ENCODE measurements around the gene MYT1. TPM values are rescaled to one million over a fixed set of nuclear protein-coding genes. Genes with fewer than 3 reads are reported as not detected.
A peak's percentile ranks its signal among the peaks of the same experiment; 100 is the strongest.

The MYT1 gene
- total RNA-seq, 1 experiment from 2014 or later, result not detected

DNA sequence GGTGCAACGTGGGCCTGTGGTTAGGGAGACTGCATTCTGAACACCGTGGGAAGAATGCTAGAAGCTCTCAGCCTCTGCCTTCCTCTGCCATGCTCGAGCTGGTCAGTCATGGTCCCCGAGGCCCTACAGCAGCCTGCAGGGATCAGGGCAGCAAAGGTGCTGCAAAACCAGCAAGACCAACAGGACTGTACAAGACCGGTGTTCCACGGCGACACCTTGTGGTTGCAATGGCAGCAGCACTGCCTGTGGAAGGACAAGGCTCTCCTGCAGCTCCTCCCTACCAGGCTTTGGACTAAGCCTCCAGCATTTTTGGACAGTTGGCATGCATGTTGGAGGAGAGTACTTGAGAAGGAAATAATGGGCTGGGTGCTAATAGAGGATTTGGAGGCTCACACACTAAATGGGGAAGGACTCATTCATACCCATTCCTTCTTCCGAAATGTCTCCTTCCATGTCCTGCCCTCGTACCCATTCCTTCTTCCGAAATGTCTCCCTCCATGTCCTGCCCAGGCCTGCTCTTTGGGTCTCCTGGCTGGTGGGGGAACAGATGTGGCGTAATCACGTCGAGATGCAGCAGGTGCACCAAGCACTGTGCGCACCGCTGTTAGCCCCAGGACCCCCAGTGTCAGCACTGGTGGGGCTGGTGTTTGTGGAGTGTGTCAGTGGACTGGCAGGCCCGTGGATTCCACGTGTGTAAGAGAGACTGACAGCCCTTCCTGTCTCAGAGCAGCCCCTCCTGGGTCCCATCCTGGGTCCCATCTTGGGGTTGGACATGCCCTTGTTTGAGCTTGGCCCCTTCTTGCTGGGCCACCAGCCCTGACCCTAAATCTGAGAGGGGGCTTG, 18.6 kb upstream of the MYT1 start:
- no peak for TF ChIP-seq EZH2 (IDR thresholded peaks at IDR 0.05; ENCODE audit: low read depth)
- TF ChIP-seq, protein P1, sequence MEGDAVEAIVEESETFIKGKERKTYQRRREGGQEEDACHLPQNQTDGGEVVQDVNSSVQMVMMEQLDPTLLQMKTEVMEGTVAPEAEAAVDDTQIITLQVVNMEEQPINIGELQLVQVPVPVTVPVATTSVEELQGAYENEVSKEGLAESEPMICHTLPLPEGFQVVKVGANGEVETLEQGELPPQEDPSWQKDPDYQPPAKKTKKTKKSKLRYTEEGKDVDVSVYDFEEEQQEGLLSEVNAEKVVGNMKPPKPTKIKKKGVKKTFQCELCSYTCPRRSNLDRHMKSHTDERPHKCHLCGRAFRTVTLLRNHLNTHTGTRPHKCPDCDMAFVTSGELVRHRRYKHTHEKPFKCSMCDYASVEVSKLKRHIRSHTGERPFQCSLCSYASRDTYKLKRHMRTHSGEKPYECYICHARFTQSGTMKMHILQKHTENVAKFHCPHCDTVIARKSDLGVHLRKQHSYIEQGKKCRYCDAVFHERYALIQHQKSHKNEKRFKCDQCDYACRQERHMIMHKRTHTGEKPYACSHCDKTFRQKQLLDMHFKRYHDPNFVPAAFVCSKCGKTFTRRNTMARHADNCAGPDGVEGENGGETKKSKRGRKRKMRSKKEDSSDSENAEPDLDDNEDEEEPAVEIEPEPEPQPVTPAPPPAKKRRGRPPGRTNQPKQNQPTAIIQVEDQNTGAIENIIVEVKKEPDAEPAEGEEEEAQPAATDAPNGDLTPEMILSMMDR (conservative IDR thresholded peaks at IDR 0.05), result peak; percentile 56; the same call in 1 of the 2 replicates
- Histone ChIP-seq H3K4me3 (no peak overlapping the region), H3F3A (ENCODE audit: insufficient read depth, low read depth) (peaks cover 6% of the 10 kb centered on the region; the same call in 1 of the 2 replicates), H2AFZ (no peak overlapping the region), H3K27ac (no peak overlapping the region), H3K9me2 (ENCODE audit: insufficient read depth) (no peaks in the 10 kb centered on the region), H3K4me1 (replicated peaks; ENCODE audit: insufficient read depth) (no peaks in the 10 kb centered on the region), H3K36me3 (ENCODE audit: low read depth) (no peaks in the 10 kb centered on the region), H3K27me3 (ENCODE audit: insufficient read depth, low read depth) (peaks cover 62% of the 10 kb centered on the region), H3K4me2 (no peak overlapping the region), H3K79me2 (ENCODE audit: low read depth) (no peaks in the 10 kb centered on the region), H4K20me1 (ENCODE audit: insufficient read depth) (no peaks in the 10 kb centered on the region), H3K9me3 (ENCODE audit: insufficient read depth, low read depth) (peaks cover 22% of the 10 kb centered on the region)
- CTCF ChIA-PET, result no interaction called here
- BruUV-seq (replicated peaks), result no TSS peak
- POLR2A ChIA-PET (ENCODE audit: unreplicated experiment), result no interaction called here
- no peak for DNase-seq
- intact Hi-C loops (cut with micrococcal nuclease; ENCODE audit: unreplicated experiment), result no loop called here

DNA sequence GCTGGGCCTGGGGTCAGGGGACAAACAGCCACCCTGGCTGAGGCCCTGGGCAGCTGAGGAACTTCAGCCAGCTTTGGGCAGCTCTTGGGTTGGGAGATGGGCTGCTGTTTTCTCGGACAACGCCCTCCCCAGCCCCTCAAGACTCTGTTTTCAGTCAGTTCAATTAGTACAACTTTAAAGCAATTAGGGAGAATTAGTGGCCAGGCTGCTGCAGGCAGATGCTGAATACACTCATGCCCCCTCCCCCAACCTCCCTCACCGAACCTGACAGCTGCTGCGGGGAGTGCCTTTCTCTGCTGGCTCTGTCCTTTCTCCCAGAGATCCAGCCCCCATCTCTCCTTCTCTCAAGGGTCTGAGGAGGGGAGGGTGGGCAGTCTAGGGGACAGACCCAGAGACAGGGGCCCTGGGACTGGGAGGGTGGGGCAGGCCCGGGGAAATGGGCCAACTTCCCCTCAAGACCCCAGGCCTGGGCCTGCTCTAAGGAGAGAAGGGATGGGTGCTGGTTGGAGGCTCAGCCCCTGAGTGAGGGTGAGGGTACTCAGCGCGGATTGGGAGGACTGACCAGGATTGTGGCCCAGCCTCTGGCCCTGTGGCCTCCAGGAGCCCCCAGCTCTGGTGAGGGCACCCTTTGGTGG, 17.8 kb upstream of the MYT1 start:
- intact Hi-C loops (cut with micrococcal nuclease; ENCODE audit: unreplicated experiment), result no loop called here
- no peaks in the 10 kb centered on the region for H3K36me3 ChIP-seq (ENCODE audit: low read depth)
- no peak overlapping the region for H2AFZ ChIP-seq
- H3K4me2 ChIP-seq, result no peak overlapping the region
- H3K9me3 ChIP-seq (ENCODE audit: insufficient read depth, low read depth), result peaks cover 22% of the 10 kb centered on the region
- BruUV-seq (replicated peaks), result no TSS peak
- peaks cover 9% of the 10 kb centered on the region; the same call in 1 of the 2 replicates for H3F3A ChIP-seq (ENCODE audit: insufficient read depth, low read depth)
- TF ChIP-seq, protein P1 (conservative IDR thresholded peaks at IDR 0.05), result no peak
- no peak for TF ChIP-seq EZH2 (IDR thresholded peaks at IDR 0.05; ENCODE audit: low read depth)
- ChIA-PET POLR2A (ENCODE audit: unreplicated experiment) (no interaction called here), CTCF (no interaction called here)
- H4K20me1 ChIP-seq (ENCODE audit: insufficient read depth), result no peaks in the 10 kb centered on the region
- no peak overlapping the region for H3K27ac ChIP-seq
- H3K4me1 ChIP-seq (replicated peaks; ENCODE audit: insufficient read depth), result no peaks in the 10 kb centered on the region
- H3K9me2 ChIP-seq (ENCODE audit: insufficient read depth), result no peaks in the 10 kb centered on the region
- H3K27me3 ChIP-seq (ENCODE audit: insufficient read depth, low read depth), result peaks cover 55% of the 10 kb centered on the region
- no peaks in the 10 kb centered on the region for H3K79me2 ChIP-seq (ENCODE audit: low read depth)
- no peak overlapping the region for H3K4me3 ChIP-seq
- no peak for DNase-seq

DNA sequence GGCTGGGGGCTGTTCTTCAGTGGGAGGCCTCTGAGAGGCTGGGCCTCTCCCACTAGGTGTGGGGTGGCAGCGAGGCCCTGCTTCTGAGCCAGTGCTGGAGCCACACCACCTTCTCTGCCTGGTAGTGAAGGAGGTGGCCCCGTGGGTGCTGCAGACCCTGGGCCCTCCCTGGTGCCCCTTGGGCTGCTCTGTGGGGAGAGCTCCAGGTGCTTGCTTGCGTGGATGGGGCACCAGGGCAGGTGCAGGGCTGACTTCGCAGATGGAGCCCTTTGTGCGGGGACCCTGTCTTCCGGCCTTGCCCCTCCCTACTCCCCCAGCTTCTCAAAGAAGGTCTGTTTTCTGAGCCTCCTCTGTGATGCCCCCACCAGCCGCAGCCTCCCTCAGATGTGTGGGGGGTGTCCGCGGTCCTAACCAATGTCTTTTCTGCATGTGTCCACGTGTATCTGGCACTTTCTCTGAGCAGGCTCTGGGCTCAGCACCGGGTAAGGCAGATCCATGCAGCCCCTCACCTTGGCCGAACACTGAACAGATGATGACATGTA, 17.2 kb upstream of the MYT1 start:
- Histone ChIP-seq H2AFZ (no peak overlapping the region), H4K20me1 (ENCODE audit: insufficient read depth) (no peaks in the 10 kb centered on the region), H3F3A (ENCODE audit: insufficient read depth, low read depth) (peaks cover 14% of the 10 kb centered on the region; the same call in 1 of the 2 replicates), H3K36me3 (ENCODE audit: low read depth) (no peaks in the 10 kb centered on the region), H3K4me1 (replicated peaks; ENCODE audit: insufficient read depth) (peaks cover 5% of the 10 kb centered on the region; the same call in 1 of the 2 replicates), H3K9me3 (ENCODE audit: insufficient read depth, low read depth) (peaks cover 22% of the 10 kb centered on the region), H3K9me2 (ENCODE audit: insufficient read depth) (no peaks in the 10 kb centered on the region), H3K4me3 (no peak overlapping the region), H3K79me2 (ENCODE audit: low read depth) (no peaks in the 10 kb centered on the region), H3K4me2 (no peak overlapping the region), H3K27ac (no peak overlapping the region), H3K27me3 (ENCODE audit: insufficient read depth, low read depth) (peaks cover 49% of the 10 kb centered on the region)
- ChIA-PET POLR2A (ENCODE audit: unreplicated experiment) (no interaction called here), CTCF (no interaction called here)
- no peak for TF ChIP-seq EZH2 (IDR thresholded peaks at IDR 0.05; ENCODE audit: low read depth)
- TF ChIP-seq, protein P1 (conservative IDR thresholded peaks at IDR 0.05), result no peak
- intact Hi-C loops (cut with micrococcal nuclease; ENCODE audit: unreplicated experiment), result no loop called here
- BruUV-seq (replicated peaks), result no TSS peak
- no peak for DNase-seq

Data from PC-9 (cell line).